ENCODE data around the gene CMSS1. TPM values are rescaled to one million over a fixed set of nuclear protein-coding genes. Genes with fewer than 3 reads are reported as not detected.

The CMSS1 gene
- total and polyA plus RNA-seq, 2 of the 13 experiments (the other 11 are each of a cell fraction or from before 2014, with no cell fraction given): 6.4 to 48.7 TPM

DNA sequence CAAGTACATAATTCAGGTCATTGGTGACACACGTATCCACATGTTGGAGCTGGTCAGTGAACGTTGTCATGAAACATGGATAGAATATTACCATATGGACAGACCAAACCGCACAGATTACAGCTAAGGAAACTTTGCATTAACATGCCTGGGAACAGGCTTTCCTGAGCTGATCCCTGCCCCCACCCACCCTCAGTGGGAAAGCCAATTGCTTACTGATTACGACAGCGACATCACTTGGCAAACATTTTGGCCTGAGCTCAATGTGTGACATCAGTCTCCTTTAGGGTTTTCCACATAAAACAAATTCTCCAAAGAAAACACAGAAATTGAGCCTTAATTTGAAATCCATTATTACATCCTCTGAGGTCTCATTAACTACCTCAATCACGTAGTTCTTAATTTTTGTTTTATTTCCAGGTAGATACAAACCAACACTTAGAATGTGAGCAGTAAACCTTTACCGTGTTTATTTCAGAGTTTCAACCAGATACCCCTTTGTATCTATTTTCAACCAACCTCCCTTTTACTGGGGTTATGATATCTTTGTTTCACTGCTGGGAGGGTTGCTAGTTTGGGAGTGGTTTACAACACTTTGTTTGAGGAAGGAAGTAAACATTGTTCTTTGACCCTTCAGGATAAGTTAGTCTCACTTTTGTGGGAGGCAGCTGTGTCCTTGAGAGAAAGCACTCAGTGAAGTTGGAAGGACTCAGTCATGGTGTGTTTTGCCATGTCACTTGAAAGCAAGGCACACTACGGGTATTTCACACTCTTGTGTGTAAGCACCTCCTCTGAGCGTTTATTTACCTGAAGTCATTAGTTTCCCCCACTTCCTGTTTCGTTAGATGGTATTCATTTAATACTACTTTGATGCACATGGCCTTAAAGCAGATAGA lies 103.1 kb downstream of the CMSS1 start (continued):
- TF ChIP-seq ZNF225 (CRISPR knock-in tag; IDR thresholded peaks at IDR 0.05) (no peak), ZNF850 (CRISPR knock-in tag; conservative IDR thresholded peaks at IDR 0.05) (no peak), ZNF451 (CRISPR knock-in tag; IDR thresholded peaks at IDR 0.05) (no peak), ZNF430 (CRISPR knock-in tag; IDR thresholded peaks at IDR 0.05) (peak; percentile 57; the same call in 1 of the 2 replicates), HNRNPLL (IDR thresholded peaks at IDR 0.05; ENCODE audit: low read depth, low read length, poor library complexity, severe bottlenecking) (no peak), ZKSCAN5 (CRISPR knock-in tag; IDR thresholded peaks at IDR 0.05) (no peak), KLF6 (CRISPR knock-in tag; IDR thresholded peaks at IDR 0.05) (0 out of 2 replicates have a peak, but pooled peaks have one; percentile 52), ZNF251 (CRISPR knock-in tag; IDR thresholded peaks at IDR 0.05) (no peak), RAD21 (CRISPR knock-in tag; IDR thresholded peaks at IDR 0.05) (no peak), HHEX (CRISPR knock-in tag; IDR thresholded peaks at IDR 0.05) (peak; percentile 83), ZNF501 (CRISPR knock-in tag; IDR thresholded peaks at IDR 0.05) (peak; percentile 67; the same call in 1 of the 2 replicates), GABPA (IDR thresholded peaks at IDR 0.05; ENCODE audit: low read depth, low read length) (no peak), GABPA (CRISPR knock-in tag; IDR thresholded peaks at IDR 0.05; ENCODE audit: low read depth) (peak; percentile 59; the same call in 1 of the 2 replicates), ELF1 (CRISPR knock-in tag; IDR thresholded peaks at IDR 0.05) (peak; percentile 69; the same call in 1 of the 2 replicates)
- TF ChIP-seq, protein P1, sequence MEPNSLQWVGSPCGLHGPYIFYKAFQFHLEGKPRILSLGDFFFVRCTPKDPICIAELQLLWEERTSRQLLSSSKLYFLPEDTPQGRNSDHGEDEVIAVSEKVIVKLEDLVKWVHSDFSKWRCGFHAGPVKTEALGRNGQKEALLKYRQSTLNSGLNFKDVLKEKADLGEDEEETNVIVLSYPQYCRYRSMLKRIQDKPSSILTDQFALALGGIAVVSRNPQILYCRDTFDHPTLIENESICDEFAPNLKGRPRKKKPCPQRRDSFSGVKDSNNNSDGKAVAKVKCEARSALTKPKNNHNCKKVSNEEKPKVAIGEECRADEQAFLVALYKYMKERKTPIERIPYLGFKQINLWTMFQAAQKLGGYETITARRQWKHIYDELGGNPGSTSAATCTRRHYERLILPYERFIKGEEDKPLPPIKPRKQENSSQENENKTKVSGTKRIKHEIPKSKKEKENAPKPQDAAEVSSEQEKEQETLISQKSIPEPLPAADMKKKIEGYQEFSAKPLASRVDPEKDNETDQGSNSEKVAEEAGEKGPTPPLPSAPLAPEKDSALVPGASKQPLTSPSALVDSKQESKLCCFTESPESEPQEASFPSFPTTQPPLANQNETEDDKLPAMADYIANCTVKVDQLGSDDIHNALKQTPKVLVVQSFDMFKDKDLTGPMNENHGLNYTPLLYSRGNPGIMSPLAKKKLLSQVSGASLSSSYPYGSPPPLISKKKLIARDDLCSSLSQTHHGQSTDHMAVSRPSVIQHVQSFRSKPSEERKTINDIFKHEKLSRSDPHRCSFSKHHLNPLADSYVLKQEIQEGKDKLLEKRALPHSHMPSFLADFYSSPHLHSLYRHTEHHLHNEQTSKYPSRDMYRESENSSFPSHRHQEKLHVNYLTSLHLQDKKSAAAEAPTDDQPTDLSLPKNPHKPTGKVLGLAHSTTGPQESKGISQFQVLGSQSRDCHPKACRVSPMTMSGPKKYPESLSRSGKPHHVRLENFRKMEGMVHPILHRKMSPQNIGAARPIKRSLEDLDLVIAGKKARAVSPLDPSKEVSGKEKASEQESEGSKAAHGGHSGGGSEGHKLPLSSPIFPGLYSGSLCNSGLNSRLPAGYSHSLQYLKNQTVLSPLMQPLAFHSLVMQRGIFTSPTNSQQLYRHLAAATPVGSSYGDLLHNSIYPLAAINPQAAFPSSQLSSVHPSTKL (CRISPR knock-in tag; IDR thresholded peaks at IDR 0.05): peak; percentile 95
- TF ChIP-seq, protein P2, sequence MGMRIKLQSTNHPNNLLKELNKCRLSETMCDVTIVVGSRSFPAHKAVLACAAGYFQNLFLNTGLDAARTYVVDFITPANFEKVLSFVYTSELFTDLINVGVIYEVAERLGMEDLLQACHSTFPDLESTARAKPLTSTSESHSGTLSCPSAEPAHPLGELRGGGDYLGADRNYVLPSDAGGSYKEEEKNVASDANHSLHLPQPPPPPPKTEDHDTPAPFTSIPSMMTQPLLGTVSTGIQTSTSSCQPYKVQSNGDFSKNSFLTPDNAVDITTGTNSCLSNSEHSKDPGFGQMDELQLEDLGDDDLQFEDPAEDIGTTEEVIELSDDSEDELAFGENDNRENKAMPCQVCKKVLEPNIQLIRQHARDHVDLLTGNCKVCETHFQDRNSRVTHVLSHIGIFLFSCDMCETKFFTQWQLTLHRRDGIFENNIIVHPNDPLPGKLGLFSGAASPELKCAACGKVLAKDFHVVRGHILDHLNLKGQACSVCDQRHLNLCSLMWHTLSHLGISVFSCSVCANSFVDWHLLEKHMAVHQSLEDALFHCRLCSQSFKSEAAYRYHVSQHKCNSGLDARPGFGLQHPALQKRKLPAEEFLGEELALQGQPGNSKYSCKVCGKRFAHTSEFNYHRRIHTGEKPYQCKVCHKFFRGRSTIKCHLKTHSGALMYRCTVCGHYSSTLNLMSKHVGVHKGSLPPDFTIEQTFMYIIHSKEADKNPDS (CRISPR knock-in tag; IDR thresholded peaks at IDR 0.05): peak; percentile 94; the same call in 1 of the 2 replicates
- TF ChIP-seq, protein P3, sequence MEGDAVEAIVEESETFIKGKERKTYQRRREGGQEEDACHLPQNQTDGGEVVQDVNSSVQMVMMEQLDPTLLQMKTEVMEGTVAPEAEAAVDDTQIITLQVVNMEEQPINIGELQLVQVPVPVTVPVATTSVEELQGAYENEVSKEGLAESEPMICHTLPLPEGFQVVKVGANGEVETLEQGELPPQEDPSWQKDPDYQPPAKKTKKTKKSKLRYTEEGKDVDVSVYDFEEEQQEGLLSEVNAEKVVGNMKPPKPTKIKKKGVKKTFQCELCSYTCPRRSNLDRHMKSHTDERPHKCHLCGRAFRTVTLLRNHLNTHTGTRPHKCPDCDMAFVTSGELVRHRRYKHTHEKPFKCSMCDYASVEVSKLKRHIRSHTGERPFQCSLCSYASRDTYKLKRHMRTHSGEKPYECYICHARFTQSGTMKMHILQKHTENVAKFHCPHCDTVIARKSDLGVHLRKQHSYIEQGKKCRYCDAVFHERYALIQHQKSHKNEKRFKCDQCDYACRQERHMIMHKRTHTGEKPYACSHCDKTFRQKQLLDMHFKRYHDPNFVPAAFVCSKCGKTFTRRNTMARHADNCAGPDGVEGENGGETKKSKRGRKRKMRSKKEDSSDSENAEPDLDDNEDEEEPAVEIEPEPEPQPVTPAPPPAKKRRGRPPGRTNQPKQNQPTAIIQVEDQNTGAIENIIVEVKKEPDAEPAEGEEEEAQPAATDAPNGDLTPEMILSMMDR (CRISPR knock-in tag; IDR thresholded peaks at IDR 0.05): peak; percentile 47
- TF ChIP-seq, protein P4, sequence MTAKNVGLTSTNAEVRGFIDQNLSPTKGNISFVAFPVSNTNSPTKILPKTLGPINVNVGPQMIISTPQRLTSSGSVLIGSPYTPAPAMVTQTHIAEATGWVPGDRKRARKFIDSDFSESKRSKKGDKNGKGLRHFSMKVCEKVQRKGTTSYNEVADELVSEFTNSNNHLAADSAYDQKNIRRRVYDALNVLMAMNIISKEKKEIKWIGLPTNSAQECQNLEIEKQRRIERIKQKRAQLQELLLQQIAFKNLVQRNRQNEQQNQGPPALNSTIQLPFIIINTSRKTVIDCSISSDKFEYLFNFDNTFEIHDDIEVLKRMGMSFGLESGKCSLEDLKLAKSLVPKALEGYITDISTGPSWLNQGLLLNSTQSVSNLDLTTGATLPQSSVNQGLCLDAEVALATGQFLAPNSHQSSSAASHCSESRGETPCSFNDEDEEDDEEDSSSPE (CRISPR knock-in tag; IDR thresholded peaks at IDR 0.05): 0 out of 2 replicates have a peak, but pooled peaks have one; percentile 16
- TF ChIP-seq, protein P5, sequence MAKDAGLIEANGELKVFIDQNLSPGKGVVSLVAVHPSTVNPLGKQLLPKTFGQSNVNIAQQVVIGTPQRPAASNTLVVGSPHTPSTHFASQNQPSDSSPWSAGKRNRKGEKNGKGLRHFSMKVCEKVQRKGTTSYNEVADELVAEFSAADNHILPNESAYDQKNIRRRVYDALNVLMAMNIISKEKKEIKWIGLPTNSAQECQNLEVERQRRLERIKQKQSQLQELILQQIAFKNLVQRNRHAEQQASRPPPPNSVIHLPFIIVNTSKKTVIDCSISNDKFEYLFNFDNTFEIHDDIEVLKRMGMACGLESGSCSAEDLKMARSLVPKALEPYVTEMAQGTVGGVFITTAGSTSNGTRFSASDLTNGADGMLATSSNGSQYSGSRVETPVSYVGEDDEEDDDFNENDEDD (CRISPR knock-in tag; IDR thresholded peaks at IDR 0.05; ENCODE audit: borderline replicate concordance): peak; percentile 30; the same call in 1 of the 2 replicates

Data from HepG2 (cell line).